HG03432 (cell line): ENCODE measurements around the gene LRRN3.
A peak's percentile ranks its signal among the peaks of the same experiment; 100 is the strongest.
"Not testable (repeated sequence)": the region's sequence is repeated elsewhere in the genome, so short reads cannot be mapped to it uniquely, and the experiment has no call there.

Source experiments
- ATAC-seq: cut with Tn5 transposase; IDR thresholded peaks from one replicate; pipeline ENCODE4 v1.9.1; 2021; ENCODE audit warnings: mild to moderate bottlenecking, moderate library complexity; ENCODE audit not compliant: unreplicated experiment

LRRN3 gene

DNA sequence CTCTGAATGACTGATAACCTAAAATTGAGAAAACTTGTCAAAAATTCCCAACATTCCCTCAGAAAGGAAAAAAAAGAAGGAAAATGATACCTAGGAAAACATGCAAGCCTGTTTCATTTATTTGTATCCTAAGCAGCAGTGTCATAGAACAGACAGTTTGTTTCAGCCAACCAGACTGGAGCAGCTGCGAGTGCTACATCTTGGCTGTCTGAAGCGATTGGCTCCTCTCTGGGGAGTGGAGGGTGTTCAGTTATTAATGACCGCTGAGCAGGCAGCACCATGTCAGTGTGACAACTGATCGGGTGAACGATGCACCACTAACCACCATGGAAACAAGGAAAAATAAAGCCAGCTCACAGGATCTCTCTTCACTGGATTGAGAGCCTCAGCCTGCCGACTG, at the start of gene LRRN3:
Gene LRRN3, plus strand, starts transcription at position 282 of the 400 bp plus-strand sequence. CDS start 31,646 bp downstream, outside the sequence.
- no peak for ATAC-seq

DNA sequence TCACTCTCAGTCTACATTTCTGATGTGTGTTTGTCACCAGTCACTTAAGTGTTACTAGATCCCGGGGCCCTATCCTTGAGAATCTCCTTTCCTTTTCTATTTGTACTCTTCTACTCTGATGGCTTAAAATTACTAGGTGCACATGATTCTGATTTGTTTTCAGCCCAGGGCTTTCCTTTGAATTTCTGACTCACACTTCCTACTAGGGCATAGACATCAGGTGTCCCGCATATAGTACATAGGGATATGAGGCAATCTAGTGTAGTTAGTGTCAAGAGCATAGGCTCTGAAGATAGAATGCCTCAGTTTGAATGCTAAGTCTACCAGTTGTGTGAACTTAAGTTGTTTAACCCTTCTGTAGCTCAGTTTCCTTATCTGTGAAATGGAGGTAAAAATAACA, 49.4 kb upstream of the LRRN3 start:
- no peak for ATAC-seq

DNA sequence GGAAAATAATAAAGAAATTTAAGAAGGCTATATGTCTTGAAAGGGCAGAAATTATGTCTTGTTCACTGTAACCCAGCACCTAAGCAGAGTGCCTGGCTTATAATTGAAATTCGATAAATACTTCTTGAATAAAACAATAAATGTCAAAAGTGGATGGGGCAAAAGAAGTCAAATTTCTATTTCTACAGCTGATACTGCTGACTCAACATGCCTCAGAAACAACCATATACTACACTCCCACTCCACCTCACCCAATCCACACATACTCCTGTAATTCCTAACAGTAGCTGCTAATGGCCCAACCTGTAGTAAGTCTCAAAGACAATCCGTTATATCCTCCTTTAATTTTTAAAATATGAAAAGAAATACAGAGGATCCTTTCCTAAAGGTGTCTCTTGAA, 48.1 kb upstream of the LRRN3 start:
- no peak for ATAC-seq

DNA sequence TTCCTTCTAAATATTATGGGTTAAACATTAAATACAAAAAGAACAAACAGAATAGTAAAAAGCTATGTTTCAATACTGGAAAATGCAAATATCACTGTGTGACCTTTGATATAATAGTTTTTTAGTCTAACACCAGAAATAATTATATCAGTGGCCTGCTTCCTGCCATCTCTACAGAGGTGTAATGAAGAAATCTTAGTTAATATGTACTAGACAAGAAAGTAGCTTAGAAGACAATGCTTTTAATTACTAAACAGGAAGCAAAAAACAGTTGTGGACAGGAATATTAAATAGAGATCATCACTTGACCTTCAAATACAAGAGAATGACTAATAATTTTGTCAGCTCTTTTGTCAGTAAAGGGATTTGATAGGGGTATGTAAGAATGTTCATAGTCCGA, 47.4 kb upstream of the LRRN3 start:
- ATAC-seq: peak; percentile 96

DNA sequence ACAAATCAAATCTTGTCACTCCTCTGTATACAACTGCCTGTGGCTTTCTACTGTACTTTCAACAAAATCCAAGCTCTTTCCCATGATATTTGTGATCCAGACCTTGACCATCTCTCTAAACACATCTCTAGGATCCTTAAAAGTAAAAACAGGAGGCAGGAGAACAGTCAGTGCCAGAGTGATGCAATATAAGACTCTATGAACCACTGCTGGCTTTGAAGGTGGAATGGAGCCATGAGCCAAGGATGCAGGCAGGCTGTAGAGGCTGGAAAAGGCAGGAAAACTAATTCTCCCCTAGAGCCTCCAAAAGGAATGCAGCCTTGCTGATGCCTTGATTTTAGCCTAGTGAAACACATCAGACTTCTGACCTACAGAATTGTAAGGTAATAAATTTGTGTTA, 45.5 kb upstream of the LRRN3 start:
- no peak for ATAC-seq

DNA sequence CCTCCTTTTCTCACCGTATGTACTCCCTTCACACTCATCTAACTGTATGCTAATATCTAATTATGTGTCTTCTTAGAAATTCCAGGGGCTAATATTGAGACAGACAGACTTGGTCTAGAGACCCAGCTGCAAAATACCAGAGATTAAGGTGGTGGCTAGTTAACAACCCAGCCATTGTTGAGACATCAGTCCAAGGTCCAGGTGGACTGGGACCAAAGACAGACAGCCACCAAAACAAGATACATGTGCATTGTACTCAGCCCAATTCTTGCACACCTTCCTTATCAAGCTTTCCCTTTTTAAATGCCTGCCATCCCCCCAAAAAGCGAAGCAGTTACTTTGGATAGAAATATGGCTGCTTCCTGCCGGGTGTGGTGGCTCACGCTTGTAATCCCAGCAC, 43.3 kb upstream of the LRRN3 start:
- ATAC-seq: no peak

DNA sequence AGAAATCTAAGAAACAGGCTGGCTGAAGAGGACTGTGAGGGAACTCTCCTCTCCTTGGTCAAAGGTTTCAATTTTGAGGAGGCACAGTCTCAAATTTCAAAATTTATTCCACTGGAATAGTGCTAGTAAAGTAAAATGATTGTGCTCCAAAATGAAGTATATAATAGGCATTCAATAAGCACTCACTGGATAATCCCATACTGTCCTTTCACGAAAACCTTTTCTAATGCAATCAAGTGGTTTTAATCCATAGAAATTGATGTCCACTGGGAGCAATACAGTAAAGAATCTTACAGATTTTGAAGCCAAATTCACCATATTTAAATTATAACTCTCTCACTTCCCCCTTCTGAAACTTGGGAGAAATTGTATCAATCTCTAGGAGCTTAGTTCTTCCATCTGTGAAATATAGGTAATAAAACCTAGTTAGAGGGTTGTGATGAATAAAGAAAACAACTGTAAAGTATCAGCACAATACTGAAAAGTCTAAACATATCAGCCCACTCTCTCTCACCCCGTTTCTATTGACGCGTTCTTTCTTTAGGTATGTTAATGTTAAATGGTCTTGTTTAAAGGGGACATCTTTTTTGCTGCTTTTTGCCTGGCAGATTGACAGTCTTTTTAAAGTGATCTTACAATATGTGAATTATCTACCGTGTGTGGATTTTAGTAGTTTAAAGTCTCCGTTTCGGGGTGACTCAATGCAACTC, 40.8 kb upstream of the LRRN3 start:
- no peak for ATAC-seq

DNA sequence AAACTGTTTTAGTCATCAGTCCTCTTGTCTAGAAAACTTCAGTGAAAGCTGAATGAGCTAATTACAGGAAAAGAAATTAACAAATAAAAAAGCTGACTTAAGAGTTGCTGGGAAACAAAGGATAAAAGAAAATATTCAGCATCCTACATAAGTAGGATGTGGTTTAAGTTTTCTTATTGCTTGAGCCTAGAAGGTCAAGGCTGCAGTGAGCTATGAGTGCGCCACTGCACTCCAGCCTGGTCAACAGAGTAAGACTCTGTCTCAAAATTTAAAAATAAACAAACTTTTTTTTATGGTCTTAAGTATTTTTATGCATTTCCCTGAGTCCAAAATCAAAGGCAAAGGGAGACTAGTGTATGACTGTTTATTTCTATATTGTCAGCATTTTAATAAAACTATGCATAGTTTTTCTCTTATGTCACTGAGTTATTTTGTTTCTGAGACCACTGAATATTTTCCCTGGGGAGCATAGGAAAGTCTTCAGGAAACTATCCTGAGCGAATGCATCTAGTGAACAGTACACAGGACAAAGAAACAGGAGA, 40.0 kb upstream of the LRRN3 start:
- ATAC-seq: no peak

DNA sequence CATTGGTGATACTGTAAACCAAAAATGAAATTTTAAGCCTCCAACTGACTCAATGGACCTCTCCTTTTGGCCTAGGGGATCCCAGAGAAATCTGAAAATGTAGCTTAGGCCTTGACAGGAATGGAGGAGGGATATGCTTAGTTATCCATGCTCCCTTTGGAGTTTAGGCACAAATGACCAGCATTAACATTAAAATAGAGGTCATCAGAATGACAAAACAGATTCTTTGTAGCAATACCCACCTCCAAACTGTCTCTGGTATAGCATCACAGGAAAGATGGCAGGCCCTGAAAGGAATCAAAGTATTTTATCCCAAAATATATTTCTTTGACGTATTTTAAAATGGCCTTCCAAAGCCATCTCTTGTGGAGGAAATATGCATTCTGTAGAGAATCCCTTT, 39.1 kb upstream of the LRRN3 start:
- no peak for ATAC-seq

DNA sequence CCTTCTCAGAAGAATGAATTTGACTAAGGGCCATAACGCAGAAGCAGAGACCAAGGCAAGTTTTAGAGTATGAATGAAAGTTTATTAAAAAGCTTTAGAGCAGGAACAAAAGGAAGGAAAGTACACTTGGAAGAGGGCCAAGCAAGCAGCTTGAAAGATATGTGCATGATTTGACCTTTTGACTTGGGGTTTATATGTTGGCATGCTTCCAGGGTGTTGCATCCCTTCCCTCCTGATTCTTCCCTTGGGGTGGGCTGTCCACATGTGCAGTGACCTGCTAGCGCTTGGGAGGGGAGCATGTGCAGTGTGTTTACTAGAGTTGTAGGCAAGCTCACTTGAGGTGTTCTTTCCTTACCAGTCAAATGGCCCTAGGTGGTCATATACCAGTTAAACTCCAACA, 37.9 kb upstream of the LRRN3 start:
- ATAC-seq: no peak

DNA sequence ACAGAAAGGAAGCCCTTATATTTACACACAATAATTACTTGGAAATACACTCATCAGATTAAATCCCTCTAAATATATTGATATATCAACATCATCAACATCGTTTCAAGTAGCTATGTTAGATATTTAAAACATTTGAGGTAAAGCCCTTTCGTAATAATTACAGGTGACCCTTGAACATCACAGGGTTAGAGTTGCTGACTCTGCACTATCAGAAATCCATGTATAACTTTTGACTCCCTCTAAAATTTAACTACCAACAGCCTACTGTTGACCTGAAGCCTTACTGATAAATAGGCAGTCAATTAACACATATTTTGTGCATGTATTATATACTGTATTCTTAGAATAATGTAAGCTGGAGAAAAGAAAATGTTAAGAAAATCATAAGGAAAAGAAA, 34.6 kb upstream of the LRRN3 start:
- no peak for ATAC-seq

DNA sequence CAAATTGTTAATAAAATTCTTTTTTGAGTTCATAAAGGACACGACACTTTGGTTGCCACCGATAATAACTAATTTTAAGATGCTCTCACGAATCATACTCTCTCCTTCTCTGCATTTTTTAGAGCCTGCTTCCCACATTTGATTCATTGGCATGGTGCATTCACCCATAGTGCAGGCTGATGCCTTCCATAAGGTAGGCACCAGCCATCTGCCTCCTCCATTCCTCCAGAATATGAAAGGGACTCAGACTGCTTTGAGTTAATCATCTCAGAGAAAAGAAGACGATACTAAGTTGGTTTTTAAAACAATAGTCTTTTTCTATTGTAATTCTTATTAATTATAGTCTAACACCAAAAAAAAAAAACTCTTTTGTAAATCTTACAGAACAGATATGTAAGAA, 33.9 kb upstream of the LRRN3 start:
- ATAC-seq: no peak

DNA sequence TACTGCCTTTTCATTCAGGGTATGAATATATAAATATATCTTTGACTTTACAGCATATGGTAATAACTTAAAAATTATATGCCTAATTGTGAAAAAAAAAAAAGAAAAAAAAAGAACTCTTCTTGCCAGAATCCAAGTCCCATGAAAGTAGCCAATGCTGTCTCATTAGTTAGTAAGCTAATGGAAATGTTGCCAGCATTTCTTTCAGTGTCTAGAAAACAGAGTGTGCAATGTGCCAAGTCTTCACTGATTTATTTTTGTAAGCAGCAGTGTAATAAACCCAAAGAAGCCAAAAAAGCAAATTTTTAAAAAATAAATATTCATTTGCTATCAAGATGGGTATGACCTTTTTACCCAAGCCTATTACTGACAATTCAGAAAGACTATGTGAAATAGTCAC, 31.1 kb upstream of the LRRN3 start:
- ATAC-seq: no peak

DNA sequence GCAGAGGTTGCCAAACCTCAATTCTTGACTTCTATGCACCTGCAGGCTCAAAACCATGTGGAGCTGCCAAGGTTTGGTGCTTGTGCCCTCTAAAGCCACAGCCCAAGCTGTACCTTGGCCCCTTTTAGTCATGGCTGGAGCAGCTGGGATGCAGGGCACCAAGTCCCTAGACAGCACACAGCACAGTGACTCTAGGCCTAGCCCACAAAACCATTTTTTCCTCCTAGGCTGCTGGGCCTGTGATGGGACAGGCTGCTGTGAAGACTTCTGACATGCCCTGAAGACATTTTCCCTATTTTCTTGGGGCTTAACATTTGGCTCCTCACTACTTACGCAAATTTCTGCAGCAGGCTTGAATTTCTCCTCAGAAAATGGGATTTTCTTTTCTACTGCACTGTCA, 27.8 kb upstream of the LRRN3 start:
- ATAC-seq: no peak

DNA sequence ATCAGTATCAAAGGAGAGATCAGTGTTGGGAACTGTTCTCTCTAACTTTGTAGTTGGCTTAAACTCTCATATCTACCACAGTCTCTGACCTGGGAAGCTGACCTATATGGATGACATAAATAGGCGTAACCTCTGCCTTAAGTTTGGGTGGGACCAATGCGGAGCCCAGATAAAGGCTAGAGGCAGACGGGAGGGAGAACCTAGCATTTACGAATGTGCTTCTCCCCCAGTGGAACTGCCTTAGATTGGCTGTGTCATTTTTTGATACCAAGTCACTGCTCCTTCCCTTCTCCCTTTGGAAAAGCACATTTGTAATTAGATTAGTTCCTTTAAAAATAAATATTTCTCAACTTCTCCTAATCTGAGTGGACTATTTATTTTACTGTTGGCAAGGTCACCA, 23.7 kb upstream of the LRRN3 start:
- ATAC-seq: no peak

DNA sequence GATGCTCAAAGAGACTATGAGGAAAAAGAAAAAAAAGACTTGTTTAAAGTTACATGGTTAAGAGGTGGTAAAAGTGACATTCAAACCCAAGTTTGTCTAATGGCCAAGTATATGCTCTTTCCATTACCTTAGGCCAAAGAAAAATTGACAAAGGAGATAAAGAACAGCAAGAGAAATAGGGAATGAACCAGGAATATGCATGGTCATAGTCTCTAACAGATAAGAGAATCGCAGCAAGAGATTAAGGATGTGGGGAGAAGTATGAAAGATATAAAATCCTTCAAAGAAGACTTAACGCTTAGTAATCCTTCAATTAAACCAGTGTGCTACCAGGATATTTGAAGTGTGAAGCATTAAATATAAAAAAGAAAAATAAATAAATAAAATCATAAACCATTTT, 23.2 kb upstream of the LRRN3 start:
- no peak for ATAC-seq

DNA sequence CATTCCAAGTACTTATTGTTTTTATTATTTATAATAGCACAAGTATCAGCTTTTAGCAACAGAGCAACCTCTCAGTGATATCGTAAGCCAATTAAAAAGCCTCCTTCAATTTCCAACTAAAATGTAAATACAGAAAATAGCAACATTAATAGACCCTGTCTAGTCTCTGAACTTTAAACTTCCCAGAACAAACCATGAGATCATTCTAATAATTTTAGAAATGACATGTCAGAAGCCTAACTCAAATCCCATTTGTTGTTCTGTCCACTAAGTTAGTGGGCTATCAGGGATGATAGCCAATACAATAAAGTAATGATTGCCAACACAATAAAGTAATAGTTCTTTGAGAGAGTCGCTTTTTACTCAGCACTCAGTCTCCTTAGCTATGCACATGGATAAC, 22.3 kb upstream of the LRRN3 start:
- ATAC-seq: no peak

DNA sequence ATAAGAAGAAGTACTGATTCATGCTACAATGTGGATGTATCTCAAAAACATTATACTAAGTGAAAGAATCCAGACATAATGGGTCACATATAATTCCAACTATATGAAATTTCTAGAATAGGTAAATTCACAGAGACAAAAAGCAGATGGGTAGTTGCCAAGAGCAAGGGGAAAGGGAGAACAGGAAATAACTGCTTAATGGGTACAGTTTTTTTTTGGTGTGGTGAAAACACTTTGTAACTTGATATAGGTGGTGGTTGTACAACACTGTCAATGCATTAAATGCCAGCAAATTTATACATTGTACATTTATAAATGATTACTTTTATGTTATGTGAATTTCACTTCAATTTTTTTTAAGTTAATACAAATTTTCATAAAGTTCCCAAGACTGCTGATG, 19.4 kb upstream of the LRRN3 start:
- no peak for ATAC-seq

DNA sequence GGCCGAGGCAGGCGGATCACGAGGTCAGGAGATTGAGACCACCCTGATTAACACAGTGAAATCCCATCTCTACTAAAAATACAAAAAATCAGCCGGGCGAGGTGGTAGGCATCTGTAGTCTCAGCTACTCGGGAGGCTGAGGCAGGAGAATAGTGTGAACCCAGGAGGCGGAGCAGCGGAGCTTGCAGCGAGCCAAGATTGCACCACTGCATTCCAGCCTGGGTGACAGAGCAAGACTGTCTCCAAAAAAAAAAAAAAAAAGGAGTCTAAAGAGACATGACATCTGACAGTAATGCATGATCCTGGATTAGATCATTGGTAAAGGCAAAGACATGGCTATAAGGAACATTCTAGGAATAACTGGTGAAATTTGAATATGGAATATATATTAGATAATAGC, 18.3 kb upstream of the LRRN3 start:
- ATAC-seq: not testable (repeated sequence)

DNA sequence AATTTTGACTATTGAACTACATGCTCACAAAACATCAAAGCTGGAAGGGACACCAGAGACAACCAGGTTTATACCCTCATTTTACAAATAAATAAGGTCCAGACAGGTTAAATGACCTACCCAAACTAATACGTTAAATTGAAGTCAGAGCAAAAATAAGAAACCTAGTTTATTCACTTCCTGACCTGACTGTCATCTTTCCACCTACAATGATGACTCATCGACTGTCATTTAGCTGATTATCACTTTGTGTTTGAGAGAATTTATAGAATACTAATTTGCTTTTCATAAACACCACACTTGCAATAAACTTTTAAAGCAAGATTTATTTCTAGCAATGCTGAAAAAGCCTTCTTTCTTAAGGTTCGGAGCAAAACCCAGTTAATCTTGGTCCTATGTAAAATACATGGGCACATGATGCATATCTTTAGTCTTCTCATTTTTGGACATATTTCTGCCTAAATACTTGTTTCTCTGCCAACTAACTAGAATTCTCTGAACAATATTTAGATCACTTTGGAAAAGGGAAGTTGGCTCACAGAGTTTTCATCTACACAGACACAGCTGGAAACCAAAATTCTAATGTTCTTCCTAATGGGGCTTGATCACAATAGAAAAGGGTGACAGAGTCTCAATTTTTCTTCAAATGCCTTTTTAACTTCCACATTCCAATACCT, 16.7 kb upstream of the LRRN3 start:
- peak; percentile 59 for ATAC-seq

DNA sequence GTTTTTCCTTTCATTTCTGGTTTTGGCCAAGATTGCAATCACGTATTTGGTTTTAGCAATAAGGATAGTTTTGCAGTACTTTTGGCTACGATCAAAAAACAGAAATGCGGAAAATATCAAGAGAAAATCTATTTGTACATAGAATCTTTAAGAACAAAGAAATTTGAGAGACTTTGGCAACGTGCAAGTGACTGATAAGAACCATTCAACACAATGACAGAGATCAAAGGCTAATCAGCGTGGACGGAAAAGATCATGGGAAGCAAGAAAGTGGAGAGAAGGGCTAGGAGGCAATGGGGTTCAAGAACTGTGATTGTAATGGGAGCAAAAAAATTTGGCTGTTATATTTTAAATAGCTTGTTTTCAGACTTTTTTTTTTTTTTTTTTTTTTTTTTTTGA, 16.2 kb upstream of the LRRN3 start:
- no peak for ATAC-seq

DNA sequence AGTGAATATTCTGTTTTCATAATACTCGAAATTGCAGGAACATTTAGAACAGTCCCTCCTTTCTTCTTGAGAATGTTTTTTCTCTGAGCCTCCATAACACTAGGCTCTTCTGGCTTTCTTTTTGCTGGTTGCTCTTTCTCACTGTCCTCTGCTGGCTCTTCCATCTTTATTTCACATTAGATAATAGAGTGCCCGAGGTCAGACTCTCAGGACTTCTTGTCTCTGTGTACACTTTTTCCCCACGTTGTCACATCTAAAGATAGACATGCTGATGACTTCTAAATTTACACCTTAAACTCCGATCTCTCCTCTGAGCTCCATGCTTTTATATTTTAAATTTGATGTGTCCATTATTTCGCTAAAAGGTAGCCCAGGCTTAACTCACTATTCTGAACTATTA, 15.4 kb upstream of the LRRN3 start:
- ATAC-seq: no peak

DNA sequence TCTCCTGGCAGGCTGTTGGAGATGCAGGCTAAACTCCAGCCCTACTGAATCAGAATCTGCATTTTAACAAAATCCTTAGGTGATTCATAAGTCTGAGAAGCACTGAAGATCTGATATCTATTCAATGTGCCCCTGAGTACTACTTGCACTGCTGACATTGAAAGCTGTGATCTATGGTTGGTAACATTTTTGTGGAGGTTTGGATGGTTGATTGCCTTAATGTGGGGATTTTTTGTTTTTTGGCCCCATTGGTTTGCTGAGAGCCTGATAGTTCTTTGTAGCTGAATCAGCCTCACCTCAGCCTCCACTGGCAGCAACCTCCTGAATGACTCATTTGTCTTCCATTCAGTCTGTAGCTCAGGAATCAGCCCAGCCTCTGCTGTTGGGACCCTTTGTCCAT, 14.7 kb upstream of the LRRN3 start:
- ATAC-seq: no peak
